HG03066 (cell line): Measurements from ENCODE around the gene STRA6.

ENCODE experiments used
- ATAC-seq: cut with Tn5 transposase; IDR thresholded peaks from one replicate; pipeline ENCODE4 v1.9.1; 2021; ENCODE audit warnings: low read depth; ENCODE audit not compliant: unreplicated experiment

STRA6 gene

GRCh38 chr15:74184582-74185091 lies 17.9 kb downstream of the STRA6 start:
- ATAC-seq = no peak

DNA sequence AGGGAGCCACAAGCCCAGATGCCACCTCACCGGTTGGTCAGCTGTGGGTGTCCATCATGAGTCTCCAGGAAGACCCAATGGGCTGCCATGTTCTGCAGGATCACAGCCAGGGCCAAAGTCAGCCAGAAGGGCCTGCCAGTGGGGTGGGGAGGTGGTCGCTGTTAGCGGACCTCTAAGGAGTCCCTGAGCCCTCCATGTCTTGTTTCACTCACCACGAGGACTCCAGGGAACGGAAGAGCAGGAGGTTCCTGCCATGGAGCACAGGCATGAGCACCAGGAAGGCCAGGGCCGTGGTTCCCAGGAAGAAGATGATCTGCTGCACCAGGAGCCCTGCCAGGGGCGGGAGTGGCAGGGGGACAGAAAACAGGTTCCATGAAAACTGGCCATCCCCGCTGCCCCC lies 20.5 kb downstream of the STRA6 start:
- no peak for ATAC-seq

DNA sequence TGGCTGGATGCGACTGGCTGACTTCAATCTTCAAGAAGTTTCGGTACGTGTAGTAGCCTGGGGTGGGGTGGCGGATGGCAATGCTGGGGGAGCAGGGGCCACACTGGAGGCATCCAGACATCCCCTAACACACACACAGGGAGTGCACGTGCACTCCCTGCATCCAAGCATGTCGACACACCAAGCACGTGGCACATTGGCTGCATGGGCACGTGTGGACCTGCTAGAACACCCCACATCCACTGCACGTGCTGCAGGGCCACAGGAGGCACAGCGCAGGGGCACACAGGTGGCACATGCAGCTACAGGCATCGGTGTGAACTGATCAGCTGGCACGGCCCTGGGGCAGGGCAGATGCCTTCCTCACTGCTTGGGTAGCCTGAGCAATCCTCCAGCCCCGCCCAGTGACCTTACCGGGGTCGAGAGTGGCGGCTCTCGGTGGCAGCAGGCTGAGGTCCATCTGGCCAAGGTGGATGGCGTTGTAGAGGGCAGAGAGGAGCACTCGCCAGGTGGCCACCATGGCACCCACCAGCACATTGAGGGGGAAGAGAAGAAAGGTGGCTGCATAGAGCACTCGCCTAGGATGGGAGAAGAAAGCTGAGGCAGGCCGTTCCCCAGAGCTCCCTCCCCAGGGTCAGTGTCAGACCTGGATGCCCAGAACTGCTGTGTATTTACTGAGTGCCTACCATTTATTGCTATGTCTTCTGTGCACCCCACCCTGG lies 21.5 kb downstream of the STRA6 start:
- no peak for ATAC-seq

DNA sequence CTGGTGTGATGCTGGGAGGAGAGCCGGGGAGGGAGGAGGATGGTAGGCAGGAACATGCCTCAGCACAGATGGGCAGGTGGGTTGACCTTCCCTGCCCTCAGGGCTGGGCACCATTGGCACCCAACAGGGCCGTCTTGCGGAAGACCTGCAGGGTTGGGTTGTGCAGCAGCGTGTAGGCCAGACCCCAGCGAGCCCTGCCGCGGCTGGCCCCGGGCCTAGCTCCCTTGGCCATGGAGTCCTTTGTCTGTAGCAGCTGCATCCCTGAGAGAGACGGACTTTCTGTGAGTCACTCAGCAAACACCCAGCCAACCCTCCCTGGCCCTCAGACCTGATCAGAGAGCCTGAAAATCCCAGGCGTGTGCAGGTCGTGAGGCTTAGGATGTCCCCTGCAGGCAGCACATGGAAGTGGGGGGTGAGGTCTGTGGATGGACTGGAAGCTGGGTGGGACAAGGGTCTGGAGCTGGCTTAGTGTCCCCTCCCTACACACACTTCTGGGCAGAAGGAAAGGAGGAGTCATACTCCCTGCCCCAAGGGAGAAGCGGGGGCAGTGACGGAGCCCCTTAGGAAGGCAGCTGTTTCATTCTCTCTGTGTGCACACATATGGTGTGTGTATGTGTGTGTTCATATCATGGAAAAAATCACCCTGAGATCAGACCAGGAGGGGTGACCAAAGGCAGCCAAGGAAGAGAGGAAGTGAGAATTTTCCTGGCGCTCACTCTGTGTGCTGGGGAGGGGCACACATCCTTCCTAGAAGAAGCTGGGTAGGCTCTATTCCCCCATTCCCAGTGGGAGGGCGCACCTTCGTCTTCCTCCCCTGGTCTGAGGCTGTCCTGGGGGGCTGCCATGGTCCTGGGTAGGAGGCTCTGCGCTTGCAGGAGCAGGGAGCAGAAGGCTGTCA lies 22.4 kb downstream of the STRA6 start:
- no peak for ATAC-seq

DNA sequence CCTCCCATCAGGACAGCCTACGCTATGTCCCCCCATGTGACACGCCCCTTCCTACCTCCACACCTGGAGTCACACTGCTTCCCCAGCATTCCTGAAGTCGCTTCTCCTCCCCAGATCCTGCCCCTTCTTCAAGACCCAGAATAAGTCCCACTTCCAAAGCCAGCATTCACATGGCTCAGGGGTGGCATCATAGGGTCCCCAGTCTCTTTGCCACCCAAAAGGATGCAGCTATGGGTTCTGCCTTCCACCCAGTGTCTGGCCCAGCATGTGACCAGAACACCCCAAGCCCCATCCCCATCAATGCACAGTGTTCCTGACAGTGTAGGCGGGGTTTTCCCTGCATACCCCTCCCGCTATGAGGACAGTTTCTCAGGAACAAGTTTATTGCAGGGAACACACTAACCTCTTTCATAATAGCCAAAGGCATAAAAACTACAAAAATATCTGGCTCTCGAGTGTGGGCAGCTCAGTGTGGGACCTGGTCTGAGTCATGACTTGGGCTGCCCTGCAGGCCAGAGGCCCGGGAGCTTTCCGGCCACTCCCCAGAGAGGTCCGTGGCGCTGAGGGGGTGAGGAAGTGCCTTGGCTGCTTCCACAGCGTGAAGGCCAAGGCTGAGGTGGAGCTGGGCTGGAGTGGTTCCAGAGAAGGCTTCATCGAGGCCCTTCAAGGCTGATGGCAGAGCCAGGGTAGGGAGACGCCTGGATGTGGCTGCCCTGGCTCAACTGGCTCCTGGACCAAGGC lies 23.3 kb downstream of the STRA6 start:
- no peak for ATAC-seq

GRCh38 chr15:74178326-74179100 lies 24.1 kb downstream of the STRA6 start:
- ATAC-seq = no peak

DNA sequence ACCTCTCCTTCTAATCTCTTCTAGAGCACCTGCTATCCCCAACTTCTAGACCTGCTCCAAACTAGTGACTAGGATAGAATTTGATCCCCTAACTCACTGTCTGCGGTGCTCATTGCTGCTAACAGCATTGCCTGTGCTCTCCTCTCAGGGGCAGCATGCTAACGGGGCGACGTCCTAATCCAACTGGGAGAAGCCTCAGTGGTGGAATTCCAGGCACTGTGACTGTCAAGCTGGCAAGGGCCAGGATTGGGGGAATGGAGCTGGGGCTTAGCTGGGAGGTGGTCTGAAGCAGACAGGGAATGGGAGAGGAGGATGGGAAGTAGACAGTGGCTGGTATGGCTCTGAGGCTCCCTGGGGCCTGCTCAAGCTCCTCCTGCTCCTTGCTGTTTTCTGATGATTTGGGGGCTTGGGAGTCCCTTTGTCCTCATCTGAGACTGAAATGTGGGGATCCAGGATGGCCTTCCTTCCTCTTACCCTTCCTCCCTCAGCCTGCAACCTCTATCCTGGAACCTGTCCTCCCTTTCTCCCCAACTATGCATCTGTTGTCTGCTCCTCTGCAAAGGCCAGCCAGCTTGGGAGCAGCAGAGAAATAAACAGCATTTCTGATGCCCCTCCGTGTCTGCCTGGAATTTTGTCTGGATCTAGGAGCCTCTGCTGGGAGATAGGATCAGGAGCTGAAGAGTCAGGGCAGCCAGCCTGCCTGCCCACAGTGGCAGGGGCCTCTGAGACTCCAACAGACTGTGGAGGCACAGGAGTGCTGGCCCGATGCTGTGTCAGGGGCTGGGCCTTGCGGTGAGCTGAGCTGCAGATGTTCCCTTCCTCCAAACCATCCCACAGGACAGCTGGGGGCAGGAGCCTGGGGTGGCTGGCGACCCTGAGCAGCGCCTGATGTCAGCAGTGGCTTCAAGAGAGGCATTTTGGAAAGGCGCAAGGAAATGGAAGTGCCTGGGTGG lies 26.0 kb downstream of the STRA6 start:
- no peak for ATAC-seq

GRCh38 chr15:74175271-74176191 lies 27.1 kb downstream of the STRA6 start:
- ATAC-seq = no peak

DNA sequence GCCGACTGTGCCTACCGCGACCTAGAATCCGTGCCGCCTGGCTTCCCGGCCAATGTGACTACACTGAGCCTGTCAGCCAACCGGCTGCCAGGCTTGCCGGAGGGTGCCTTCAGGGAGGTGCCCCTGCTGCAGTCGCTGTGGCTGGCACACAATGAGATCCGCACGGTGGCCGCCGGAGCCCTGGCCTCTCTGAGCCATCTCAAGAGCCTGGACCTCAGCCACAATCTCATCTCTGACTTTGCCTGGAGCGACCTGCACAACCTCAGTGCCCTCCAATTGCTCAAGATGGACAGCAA lies 27.7 kb downstream of the STRA6 start:
- ATAC-seq = no peak

- ATAC-seq = no peak
These were observed 28.2 kb downstream of the STRA6 start for GRCh38 chr15:74174219-74174957.

GRCh38 chr15:74173380-74174218 lies 29.0 kb downstream of the STRA6 start, which contains the start of gene ISLR:
ISLR (plus strand) TSS chr15:74173710; CDS start chr15:74174859, 1,149 bp downstream.
- ATAC-seq = no peak

DNA sequence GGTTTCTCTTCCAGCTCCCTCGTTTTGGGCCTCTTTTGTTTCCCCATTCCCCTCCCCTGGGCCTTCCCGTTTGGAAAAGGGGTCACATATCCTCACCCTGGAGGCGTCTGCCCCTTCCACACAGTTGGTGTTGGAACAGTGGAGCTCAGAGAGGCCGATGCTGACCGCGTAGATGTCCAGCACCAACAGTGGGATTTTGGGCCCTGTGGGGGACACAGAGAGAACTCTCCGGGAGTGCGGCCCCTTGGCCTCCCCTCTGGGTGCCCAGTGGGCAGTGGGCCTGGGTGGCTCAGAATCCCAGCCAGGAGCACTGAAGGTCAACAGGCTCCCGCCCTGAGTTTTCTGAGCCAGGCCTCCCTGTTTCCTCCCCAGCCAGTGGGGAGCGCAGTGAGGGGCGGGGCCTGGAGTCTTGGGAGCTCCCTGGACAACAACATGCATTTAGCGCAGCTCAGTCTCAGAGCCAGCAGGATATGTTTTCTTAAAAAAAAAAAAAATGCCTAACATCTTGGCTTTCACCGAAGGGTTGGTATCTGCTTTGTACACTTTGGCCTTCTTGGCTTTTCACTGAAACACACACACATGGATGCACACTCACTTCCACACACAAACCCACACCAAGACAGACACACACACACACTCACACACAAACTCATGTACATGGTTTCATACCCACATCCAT lies 29.7 kb downstream of the STRA6 start:
- ATAC-seq = no peak

- no peak for ATAC-seq
These were observed 30.5 kb downstream of the STRA6 start for GRCh38 chr15:74171965-74172541.

- no peak for ATAC-seq
These were observed 31.6 kb downstream of the STRA6 start for GRCh38 chr15:74170875-74171578.
